Thyroid gland (tissue), 4 donors: ENCODE measurements around the gene TFPI.

ENCODE experiments used
- POLR2A ChIP-seq, 2 donors: fragments of 450-650 bp; IDR thresholded peaks; one replicate each; pipeline ENCODE4 v1.6.1; 2017; ENCODE audit warnings: antibody characterized with exemption in 2 of 2, mild to moderate bottlenecking in 2 of 2, moderate library complexity in 1 of 2
- TF ChIP-seq, protein P1 (sequence below), 6 experiments: fragments of 200-600 bp in 3 of 6; fragments of 450-650 bp in 3 of 6; sonication (generic) in 3 of 6; IDR thresholded peaks; one replicate each; pipeline ENCODE4 v1.5.1; 2016 to 2019; ENCODE audit warnings: antibody characterized with exemption in 6 of 6, mild to moderate bottlenecking in 2 of 6, inconsistent platforms in 1 of 6, moderate library complexity in 1 of 6

DNA sequence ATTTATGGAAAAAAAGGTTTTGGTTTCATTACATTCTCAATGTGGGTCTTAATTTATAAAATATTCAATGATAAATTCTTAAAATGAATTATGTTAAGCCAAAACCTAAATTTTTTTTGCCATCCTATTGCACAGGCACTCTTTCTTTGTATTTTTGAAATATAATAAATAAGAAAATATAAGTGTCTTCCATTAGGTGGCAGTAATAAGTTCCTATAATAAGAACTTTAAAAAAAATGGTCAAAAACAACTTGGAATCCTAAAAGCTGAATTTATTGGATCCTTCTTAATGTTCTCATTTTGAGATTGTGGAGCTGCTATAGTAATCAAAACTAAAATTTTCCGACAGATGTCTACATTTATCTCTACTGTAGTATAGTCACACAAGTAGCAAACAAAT, 111.9 kb downstream of the TFPI start:
- TF ChIP-seq, protein P1, sequence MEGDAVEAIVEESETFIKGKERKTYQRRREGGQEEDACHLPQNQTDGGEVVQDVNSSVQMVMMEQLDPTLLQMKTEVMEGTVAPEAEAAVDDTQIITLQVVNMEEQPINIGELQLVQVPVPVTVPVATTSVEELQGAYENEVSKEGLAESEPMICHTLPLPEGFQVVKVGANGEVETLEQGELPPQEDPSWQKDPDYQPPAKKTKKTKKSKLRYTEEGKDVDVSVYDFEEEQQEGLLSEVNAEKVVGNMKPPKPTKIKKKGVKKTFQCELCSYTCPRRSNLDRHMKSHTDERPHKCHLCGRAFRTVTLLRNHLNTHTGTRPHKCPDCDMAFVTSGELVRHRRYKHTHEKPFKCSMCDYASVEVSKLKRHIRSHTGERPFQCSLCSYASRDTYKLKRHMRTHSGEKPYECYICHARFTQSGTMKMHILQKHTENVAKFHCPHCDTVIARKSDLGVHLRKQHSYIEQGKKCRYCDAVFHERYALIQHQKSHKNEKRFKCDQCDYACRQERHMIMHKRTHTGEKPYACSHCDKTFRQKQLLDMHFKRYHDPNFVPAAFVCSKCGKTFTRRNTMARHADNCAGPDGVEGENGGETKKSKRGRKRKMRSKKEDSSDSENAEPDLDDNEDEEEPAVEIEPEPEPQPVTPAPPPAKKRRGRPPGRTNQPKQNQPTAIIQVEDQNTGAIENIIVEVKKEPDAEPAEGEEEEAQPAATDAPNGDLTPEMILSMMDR (IDR thresholded peaks at IDR 0.05) = no peak
- no peak for TF ChIP-seq POLR2A (IDR thresholded peaks at IDR 0.05)
